ENCODE results near the gene VKORC1L1.

The VKORC1L1 gene

DNA sequence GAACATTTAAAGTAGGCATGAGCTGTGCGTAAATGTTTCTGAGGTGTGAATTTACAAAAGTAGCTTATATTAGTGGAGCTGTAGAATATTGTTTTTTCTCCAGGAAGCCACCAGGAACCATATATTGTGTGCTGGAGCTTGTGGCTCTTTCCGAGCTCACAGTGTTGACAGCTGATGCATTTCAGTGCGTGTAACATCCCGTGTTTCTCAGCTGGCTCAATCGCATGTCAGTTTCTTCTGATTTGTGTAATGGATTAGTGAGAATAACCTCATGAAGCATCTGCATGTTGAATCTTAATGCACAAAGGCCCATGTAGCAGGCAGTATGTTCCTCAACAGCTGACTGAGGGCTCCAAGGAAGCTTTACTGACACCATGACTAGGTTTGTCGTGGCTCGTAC is 39.4 kb downstream of the VKORC1L1 start:
- no peak for DNase-seq (ENCODE audit: low read depth)
- H3K4me3 ChIP-seq (ENCODE audit: low read length), result no peak overlapping the region
- TF ChIP-seq CTCF (conservative IDR thresholded peaks at IDR 0.05; ENCODE audit: low read depth, low read length), result no peak

GRCh38 chr7:65915921-65916657 is 43.2 kb downstream of the VKORC1L1 start:
- no peak for TF ChIP-seq CTCF (conservative IDR thresholded peaks at IDR 0.05; ENCODE audit: low read depth, low read length)
- H3K4me3 ChIP-seq (ENCODE audit: low read length), result no peak overlapping the region
- no peak for DNase-seq (ENCODE audit: low read depth)

GRCh38 chr7:65923316-65923715 is 50.4 kb downstream of the VKORC1L1 start:
- H3K4me3 ChIP-seq (ENCODE audit: low read length), result no peak overlapping the region
- no peak for DNase-seq (ENCODE audit: low read depth)
- TF ChIP-seq CTCF (conservative IDR thresholded peaks at IDR 0.05; ENCODE audit: low read depth, low read length), result no peak

DNA sequence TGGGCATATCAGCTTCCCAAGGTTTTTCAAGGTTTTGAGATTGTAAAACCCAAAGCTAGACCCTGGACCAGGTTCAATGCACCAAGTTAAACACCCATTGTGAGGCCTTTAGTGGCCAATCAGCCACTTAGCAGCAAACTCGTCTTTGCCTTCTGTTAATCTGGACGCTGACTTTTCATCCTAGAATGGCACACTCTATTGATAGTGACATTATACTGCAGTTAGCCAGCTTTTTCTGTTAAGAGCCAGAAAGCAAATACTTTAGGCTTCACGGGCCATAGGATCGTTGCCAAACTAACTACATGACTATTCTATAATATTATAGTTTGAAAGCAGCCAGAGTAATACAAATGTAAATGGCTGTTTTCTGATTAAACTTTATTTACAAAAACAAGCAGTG is 51.3 kb downstream of the VKORC1L1 start:
- no peak overlapping the region for H3K4me3 ChIP-seq (ENCODE audit: low read length)
- TF ChIP-seq CTCF (conservative IDR thresholded peaks at IDR 0.05; ENCODE audit: low read depth, low read length), result no peak
- DNase-seq (ENCODE audit: low read depth), result no peak

DNA sequence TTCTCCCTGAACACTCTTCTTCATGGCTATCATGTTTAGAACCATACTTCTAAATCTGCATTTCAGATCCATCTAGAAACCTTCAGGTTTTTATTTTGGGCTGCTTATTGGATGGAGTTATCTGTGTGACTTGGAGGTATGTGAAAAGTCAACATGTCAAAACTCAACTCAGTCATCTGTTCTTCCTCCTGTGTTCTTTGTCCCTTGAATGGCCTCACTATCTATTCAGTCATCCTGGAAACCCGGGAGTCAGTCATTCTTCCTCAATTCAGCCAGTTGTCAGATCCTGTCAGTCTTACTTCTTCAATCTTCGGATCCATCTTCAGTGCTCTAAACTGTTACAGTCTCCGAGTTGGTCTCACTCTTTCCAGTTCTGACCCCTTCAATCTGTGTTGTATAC is 52.2 kb downstream of the VKORC1L1 start:
- DNase-seq (ENCODE audit: low read depth), result no peak
- no peak overlapping the region for H3K4me3 ChIP-seq (ENCODE audit: low read length)
- no peak for TF ChIP-seq CTCF (conservative IDR thresholded peaks at IDR 0.05; ENCODE audit: low read depth, low read length)

GRCh38 chr7:65926588-65926987 is 53.7 kb downstream of the VKORC1L1 start:
- DNase-seq (ENCODE audit: low read depth), result no peak
- no peak for TF ChIP-seq CTCF (conservative IDR thresholded peaks at IDR 0.05; ENCODE audit: low read depth, low read length)
- no peak overlapping the region for H3K4me3 ChIP-seq (ENCODE audit: low read length)

Data from retinal pigment epithelial cell (primary cell).